Measurements from ENCODE around the gene UNC5C.

The UNC5C gene

GRCh38 chr4:95546221-95546620, 2.6 kb downstream of the UNC5C start:
- H3K4me3 ChIP-seq (ENCODE audit: low read depth, low read length), result no peak overlapping the region

GRCh38 chr4:95545546-95545945, 3.2 kb downstream of the UNC5C start:
- H3K4me3 ChIP-seq (ENCODE audit: low read depth, low read length), result no peak overlapping the region

More at GRCh38 chr4:95546221-95546620, 2.6 kb downstream of the UNC5C start:
- TF ChIP-seq CTCF (IDR thresholded peaks at IDR 0.05; ENCODE audit: low read depth, low read length), result no peak

GRCh38 chr4:95544113-95545103, 4.4 kb downstream of the UNC5C start:
- no peak for TF ChIP-seq CTCF (IDR thresholded peaks at IDR 0.05; ENCODE audit: low read depth, low read length)
- no peak overlapping the region for H3K4me3 ChIP-seq (ENCODE audit: low read depth, low read length)

More at GRCh38 chr4:95545546-95545945, 3.2 kb downstream of the UNC5C start:
- no peak for TF ChIP-seq CTCF (IDR thresholded peaks at IDR 0.05; ENCODE audit: low read depth, low read length)

GRCh38 chr4:95541889-95542607, 6.7 kb downstream of the UNC5C start:
- H3K4me3 ChIP-seq (ENCODE audit: low read depth, low read length), result no peak overlapping the region
- no peak for TF ChIP-seq CTCF (IDR thresholded peaks at IDR 0.05; ENCODE audit: low read depth, low read length)

GRCh38 chr4:95541094-95541493, 7.7 kb downstream of the UNC5C start:
- H3K4me3 ChIP-seq (ENCODE audit: low read depth, low read length), result no peak overlapping the region
- no peak for TF ChIP-seq CTCF (IDR thresholded peaks at IDR 0.05; ENCODE audit: low read depth, low read length)

- H3K4me3 ChIP-seq (ENCODE audit: low read depth, low read length), result no peak overlapping the region
- TF ChIP-seq CTCF (IDR thresholded peaks at IDR 0.05; ENCODE audit: low read depth, low read length), result no peak
These were observed 8.5 kb downstream of the UNC5C start for GRCh38 chr4:95540227-95540626.

GRCh38 chr4:95539106-95539505, 9.7 kb downstream of the UNC5C start:
- TF ChIP-seq CTCF (IDR thresholded peaks at IDR 0.05; ENCODE audit: low read depth, low read length), result no peak
- H3K4me3 ChIP-seq (ENCODE audit: low read depth, low read length), result no peak overlapping the region
